CD1c-positive myeloid dendritic cell (primary cell): ENCODE measurements around the gene PACRG.

Experiments used
- DNase-seq: peaks from one replicate; pipeline ENCODE4 v3.0.0-alpha.2; 2016; ENCODE audit errors: extremely low spot score

The PACRG gene

DNA sequence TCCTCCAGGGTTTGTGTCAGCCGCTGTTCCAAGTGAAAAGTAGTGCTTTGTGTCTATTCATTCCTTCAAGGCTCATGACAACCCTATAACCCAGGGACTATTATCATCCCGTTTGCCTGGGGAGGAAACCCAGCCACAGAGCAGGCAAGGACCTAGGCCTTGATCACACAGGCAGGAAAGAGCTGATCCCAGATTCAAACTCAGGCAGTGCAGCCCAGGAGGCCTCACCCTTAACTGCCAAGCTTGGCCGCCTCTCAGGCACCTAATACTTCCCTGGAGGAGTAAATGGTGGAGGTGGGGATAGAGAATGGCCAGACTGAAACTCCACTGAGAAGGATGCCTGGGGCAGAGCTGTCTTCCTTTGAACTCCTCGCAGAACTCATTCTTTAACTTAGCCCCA lies 471.6 kb downstream of the PACRG start:
- DNase-seq, result no peak

DNA sequence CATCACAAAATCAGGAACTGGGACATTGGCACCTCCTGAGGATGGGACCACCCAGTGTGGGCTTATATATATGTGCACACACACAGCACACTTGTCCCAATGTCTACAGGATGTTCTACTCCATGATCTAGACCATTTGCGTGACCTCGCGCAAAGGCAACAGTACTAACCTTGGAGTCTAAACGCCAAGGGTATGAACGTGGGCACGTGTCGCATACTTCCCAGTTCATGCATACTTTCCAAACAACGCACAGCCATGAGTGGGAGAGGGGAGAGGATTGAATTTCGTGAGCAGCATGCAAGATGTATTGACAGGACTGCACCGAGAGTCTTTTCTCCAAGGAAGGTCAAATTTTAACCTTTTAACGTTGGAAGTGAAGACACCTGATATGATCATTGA lies 472.5 kb downstream of the PACRG start:
- DNase-seq, result no peak

- no peak for DNase-seq
These were observed 472.9 kb downstream of the PACRG start for GRCh38 chr6:163200694-163201093.

- no peak for DNase-seq
These were observed 474.1 kb downstream of the PACRG start for GRCh38 chr6:163201855-163202254.

DNA sequence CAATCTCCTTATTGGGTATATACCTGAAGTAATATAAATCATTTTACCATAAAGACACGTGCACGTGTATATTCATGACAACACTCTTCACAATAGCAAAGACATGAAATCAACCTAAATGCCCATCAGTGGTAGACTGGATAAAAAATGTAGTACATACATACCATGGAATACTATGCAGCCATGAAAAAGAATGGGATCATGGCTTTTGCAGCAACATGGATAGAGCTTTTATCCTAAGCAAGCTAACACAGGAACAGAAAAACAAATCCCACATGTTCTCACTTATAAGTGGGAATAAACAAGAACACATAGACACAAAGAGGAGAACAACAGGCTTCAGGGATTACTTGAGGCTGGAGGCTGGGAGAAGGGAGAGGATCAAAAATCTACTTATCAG lies 478.4 kb downstream of the PACRG start:
- DNase-seq, result no peak

GRCh38 chr6:163207431-163208383 lies 479.9 kb downstream of the PACRG start:
- no peak for DNase-seq

GRCh38 chr6:163209005-163209404 lies 481.2 kb downstream of the PACRG start:
- DNase-seq, result no peak

DNA sequence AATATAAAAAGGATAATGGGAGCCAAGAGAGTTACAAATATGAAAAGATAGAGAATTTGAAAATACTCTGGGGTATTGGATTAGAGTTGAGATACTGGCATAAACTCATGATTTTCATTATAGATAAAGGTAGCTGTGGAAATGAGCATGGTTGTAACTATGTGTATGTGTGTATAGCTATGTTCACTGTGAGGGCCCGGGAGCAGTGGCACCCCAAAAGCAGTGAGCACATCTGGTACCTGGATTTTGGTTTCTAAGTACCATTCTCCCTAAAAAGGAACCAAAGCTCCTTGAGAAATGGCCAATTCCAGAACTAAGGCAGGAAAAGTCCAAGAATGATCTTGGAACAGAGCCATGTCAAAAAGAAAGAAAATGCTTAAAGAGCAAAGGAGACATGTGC lies 484.3 kb downstream of the PACRG start:
- DNase-seq, result no peak

GRCh38 chr6:163214259-163214658 lies 486.5 kb downstream of the PACRG start:
- no peak for DNase-seq

GRCh38 chr6:163218361-163218894 lies 490.7 kb downstream of the PACRG start:
- no peak for DNase-seq

GRCh38 chr6:163226181-163226835 lies 498.5 kb downstream of the PACRG start:
- no peak for DNase-seq

- DNase-seq, result no peak
These were observed 499.2 kb downstream of the PACRG start for GRCh38 chr6:163226836-163227485.

DNA sequence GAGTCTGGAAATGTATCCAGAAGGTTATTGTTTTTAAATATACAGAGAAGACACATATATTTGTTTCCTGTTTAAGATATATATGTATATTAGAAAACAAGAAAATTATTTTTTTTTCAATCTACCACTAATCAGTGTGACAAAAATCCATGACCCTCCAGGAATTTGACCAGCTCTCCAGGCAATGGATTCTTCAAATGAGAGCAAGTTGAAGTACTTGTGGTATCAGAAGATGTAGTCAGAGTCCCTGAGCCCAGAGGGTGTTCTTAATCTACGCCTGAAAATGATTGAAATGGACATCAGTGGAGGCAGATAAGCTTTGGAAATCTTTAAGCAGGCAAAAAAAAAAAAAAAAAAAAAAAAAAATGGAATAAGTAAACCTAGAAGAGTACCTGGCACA lies 500.3 kb downstream of the PACRG start:
- no peak for DNase-seq

- DNase-seq, result no peak
These were observed 501.3 kb downstream of the PACRG start for GRCh38 chr6:163229050-163229449.

DNA sequence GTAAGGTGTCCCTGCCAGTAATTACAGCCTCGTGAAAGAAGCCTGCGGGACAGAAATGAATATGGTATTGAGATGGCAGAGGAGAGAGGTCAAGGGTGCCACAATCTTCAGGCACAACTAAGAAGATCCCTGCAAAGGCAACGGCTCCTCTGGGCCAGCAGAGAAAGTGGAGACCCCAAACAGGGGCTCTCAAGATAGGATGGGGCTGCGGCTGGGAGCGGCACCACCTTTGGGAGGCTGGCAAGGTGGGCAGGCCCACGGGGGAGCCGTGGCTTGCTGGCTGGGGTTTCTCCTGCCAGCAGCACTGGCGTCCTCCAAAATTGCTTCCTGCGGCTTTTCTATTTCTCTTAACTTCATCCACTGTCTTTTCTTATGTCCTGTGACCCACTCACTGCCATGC lies 503.1 kb downstream of the PACRG start:
- DNase-seq, result no peak

DNA sequence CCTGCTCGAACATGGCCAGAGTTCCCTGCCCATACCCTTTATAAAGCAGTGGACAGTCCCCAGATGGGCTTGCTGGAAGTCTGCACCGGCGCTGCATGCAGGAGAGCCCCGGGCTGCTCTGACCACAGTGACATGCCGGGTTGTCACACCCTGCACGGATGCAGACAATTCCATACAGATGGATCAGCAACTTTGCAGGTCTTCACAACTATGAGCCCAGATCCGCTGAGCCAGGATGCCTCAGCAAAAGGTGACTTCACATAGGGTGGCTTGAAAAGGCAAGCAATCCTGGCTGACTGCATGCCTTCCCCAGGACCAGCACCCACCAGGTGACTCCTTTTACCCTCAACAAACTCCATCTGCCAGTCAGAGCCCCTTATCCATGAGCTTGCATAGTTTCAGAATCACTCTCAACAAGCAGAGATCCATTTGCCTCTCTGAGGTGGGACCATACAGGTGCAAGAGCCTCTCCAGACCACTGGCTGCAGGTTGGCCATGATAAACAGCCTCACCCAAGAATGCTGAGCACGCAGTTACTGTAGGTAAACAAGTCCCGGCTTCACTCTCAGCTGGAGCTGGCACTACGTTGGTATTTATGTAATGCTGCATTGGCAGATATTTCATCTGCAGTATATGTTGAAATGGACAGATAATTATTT lies 503.7 kb downstream of the PACRG start:
- no peak for DNase-seq

GRCh38 chr6:163232015-163232523 lies 504.3 kb downstream of the PACRG start:
- no peak for DNase-seq

- no peak for DNase-seq
These were observed 504.9 kb downstream of the PACRG start for GRCh38 chr6:163232649-163233048.

DNA sequence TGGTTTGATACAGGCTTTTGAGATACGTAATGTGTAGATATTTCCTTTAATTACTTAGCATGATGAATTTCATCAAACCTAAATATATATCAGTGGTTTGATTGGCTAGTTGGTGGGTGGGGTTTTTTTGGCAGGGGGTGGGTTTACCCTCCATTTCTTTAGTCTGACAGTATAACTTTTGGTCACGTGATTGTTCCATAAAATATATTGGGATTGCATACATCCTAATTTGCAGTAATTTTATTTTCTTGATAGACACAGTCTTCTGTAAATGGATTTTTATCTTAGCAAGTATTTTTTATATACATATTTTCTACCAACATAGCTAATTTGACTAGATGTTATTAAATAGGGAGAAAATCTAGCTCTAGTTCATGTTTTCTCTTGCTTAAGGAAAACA lies 509.3 kb downstream of the PACRG start:
- DNase-seq, result no peak

DNA sequence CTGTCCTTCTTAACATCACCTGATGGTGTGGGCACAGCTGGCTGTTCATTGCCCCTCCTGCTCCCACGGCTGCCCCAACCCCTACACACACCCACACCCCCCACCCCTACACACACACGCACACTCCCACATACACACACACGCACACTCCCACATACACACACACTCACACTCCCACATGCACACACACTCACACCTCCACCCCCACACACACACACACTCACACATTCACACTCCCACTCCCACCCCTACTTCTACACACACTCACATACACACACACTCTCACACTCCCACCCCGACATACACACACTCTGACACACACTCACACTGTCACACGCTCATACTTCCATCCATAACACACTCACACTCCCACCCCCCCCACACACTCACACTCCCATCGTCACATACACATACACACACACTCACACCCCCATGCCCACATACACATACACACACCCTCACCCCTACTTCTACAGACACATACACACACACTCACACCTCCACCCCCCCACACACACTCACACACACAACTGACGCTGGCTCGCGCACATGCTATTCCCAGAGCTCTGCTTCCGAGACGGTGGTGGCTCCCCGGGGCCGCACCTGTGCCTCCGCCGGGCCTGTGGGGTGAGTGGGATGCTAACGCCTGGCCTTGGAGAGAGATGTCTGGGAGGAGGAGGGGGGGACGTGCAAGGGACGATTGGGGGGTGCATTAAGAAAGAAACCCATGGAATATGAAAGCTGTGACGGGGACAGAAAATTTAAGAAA lies 512.0 kb downstream of the PACRG start:
- DNase-seq, result no peak

DNA sequence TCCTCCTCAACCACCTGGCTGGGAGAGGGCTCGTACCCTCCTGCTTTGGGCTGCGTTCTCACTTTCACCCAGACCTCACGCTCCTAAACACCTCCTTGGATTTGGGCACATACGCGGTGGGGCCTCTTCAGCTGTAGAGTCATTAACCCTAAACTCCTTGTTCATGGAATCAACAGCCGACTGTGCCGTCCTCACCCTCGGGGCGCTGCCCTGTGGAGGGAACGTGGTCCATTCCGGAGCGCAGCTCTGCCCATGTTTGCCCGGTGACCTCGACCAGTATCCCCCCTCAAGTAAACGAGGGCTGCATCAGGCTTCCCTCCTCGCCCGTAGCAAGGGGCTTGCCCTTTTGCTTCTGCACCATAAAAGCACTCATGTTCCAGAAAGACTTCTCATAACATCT lies 512.8 kb downstream of the PACRG start:
- DNase-seq, result no peak
